GM21737 (cell line): ENCODE measurements around the gene COBL.

Experiments used
- ATAC-seq: cut with Tn5 transposase; IDR thresholded peaks from one replicate; pipeline ENCODE4 v1.9.1; 2021; ENCODE audit warnings: mild to moderate bottlenecking, moderate library complexity; ENCODE audit not compliant: unreplicated experiment

Gene COBL

GRCh38 chr7:50977421-50977820, 339.2 kb downstream of the COBL start:
- ATAC-seq: no peak

- ATAC-seq: no peak
These were observed 340.5 kb downstream of the COBL start for GRCh38 chr7:50976064-50976463.

- no peak for ATAC-seq
These were observed 342.4 kb downstream of the COBL start for GRCh38 chr7:50974240-50974639.

GRCh38 chr7:50973814-50974213, 342.8 kb downstream of the COBL start:
- no peak for ATAC-seq

GRCh38 chr7:50970092-50970491, 346.5 kb downstream of the COBL start:
- no peak for ATAC-seq
